GM19467 (cell line): Measurements from ENCODE around the gene FBXL14.

Source experiments
- ATAC-seq: cut with Tn5 transposase; IDR thresholded peaks from one replicate; pipeline ENCODE4 v1.9.1; 2021; ENCODE audit warnings: mild to moderate bottlenecking, moderate library complexity; ENCODE audit not compliant: unreplicated experiment

Gene FBXL14

DNA sequence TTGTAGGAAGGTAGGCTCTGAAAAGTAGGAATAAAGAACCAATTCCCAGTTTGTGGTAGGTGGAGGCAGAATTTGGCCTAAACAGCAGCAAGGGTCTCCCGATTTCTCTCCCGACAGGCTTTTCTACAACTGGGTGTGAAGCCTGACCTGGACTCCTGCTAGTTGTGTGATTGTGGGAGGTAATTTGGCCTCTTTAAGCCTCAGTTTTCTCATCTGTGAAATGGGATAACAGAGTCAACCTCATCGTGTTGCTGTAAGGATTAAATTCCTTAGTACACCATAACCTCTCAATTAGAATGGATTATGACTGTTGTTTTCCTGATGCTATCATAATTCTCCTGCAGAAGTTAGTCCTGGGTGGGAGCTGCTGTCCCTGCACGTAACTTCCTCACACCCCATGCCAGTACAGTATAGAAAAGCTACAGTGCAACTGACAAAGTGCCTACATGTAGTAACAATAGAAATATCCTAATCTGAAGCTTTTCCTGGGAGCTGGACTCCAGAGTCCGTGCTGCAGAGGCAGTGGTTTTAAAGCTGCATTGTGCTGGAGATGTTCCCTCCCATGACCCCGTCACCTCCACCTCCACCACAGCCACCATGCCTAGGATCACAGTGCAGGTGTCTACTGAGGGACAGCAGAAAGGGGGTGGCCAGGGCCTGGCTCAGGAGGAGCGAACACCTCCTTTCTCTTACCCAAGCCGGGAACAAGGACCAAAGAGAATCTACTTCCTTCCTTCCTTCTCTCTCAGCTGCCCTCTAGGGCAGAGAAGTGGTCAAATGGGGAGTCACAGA is 76.5 kb downstream of the FBXL14 start:
- ATAC-seq = no peak

DNA sequence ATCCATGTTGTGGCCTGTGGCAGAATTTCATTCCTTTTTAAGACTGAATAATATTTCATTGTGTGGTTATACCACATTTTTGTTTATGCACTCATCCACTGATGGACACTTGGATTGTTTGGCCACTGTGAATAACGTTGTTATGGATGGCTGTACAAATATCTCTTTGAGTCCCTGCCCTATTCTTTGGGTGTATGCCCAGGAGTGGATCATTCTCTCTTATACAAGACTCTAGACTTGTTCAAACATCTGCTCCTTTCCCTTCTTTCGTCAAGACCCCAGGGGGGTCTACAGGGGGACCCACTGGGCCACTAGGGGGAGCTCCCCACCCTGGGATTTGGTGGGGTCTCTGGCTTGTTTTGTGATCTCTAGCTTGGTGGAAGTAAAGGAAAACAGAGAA is 77.4 kb downstream of the FBXL14 start:
- no peak for ATAC-seq
